ENCODE data around the gene THUMPD2.

THUMPD2 gene

DNA sequence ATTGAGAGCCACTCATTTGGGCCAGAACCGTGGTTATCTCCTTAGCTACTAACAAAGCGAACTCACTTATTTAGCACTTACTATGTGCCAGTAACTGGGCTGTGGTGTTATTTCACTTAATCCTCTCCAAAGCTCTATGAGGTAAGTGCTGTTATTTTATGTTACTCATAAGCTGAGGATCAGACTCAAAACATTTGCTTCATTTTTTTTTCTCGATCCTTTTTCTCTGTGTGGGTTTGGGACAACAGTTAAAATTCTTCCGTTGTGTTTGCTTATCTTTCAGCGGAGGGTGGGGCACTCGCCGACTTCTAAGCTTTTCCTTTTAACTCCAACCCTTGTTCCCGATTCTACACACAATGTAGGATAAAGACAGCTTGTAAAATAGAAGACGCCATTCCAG is 60.6 kb downstream of the THUMPD2 start:
- no peak for TF ChIP-seq ZNF274 (IDR thresholded peaks at IDR 0.05; ENCODE audit: low read depth, low read length)
- H3K4me3 ChIP-seq (ENCODE audit: low read length) = no peak overlapping the region

DNA sequence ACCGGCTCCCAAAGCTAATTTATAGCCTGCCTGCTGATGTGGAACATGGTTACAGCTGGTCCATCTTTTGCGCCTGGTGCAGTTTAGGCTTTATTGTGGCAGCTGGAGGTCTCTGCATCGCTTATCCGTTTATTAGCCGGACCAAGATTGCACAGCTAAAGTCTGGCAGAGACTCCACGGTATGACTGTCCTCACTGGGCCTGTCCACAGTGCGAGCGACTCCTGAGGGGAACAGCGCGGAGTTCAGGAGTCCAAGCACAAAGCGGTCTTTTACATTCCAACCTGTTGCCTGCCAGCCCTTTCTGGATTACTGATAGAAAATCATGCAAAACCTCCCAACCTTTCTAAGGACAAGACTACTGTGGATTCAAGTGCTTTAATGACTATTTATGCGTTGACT is 62.0 kb downstream of the THUMPD2 start:
- TF ChIP-seq ZNF274 (IDR thresholded peaks at IDR 0.05; ENCODE audit: low read depth, low read length) = no peak
- H3K4me3 ChIP-seq (ENCODE audit: low read length) = no peak overlapping the region

DNA sequence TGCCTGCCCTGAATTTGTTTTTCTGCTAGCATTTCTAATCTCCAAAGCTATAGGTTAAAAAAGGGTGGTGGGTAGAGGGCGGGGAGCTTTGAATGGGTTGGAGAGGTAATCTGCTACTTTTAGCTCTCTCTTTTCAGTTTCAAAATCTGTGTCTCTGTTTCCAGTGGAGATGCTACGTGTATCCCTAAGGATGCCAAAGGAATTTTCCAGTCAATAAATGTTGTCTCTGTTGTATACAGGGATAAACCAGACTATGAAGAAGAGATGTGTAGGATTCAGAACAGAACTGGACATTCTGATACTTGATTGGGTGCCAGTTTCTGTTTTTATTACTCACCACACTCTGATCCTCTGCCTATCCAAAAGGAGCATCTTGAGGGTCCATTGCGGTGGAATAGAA is 63.2 kb downstream of the THUMPD2 start:
- no peak for TF ChIP-seq ZNF274 (IDR thresholded peaks at IDR 0.05; ENCODE audit: low read depth, low read length)
- no peak overlapping the region for H3K4me3 ChIP-seq (ENCODE audit: low read length)

DNA sequence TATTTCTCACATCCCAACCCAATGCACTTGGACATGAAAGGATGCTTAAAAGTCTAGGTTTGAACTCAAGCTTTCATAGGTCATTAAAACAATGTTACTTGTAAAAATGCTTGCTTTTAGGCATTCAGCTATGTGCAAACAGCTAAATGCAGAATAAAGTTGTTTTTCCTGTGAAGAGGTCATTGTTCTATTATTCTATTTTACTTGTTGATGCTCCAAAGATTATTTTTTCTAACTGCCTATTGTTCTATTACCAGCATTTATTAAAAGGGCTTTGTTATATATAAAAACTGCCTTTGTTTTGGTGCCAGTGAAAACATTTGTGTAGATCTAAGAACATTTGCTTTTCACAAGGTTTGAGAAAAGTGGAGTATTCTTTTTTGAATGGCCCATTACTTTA is 64.0 kb downstream of the THUMPD2 start:
- H3K4me3 ChIP-seq (ENCODE audit: low read length) = no peak overlapping the region
- TF ChIP-seq ZNF274 (IDR thresholded peaks at IDR 0.05; ENCODE audit: low read depth, low read length) = no peak

DNA sequence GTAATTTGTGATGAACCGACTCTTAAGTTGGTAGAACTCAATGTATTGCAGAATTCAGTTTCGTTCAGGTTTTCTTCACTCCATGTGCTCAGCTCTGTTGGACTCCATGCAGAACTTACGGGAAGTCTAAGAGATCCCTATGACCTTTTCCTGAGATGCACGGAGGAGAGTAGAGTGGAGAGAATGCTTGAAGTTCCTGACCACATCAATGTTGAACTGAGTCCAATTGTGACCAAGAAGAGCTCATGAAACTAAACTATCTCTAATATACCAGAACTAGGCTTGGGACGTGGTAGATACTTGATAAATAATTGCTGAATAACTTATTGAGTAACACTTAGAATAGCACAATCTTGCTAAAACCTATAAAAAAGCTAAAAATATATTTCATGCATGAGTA is 66.1 kb downstream of the THUMPD2 start:
- TF ChIP-seq ZNF274 (IDR thresholded peaks at IDR 0.05; ENCODE audit: low read depth, low read length) = no peak
- no peak overlapping the region for H3K4me3 ChIP-seq (ENCODE audit: low read length)

DNA sequence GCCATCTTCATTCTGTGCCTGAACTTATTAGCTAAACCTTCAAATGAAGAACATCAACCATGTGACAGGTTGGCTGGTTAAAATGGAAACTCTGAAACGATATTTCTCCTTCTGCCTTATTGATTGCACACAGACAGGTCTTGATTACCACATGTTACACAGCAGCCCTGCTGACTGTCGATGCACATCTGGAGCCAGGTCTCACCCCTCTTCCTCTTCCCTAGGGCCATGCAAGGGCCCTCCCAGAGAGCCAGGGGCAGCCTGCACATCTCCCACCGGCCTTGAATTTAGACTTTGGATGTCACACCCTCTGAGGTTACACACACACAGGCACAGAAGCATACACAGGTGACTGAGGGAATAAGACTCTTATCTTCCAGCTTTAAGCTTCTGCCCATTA is 68.3 kb downstream of the THUMPD2 start:
- TF ChIP-seq ZNF274 (IDR thresholded peaks at IDR 0.05; ENCODE audit: low read depth, low read length) = no peak
- H3K4me3 ChIP-seq (ENCODE audit: low read length) = no peak overlapping the region

DNA sequence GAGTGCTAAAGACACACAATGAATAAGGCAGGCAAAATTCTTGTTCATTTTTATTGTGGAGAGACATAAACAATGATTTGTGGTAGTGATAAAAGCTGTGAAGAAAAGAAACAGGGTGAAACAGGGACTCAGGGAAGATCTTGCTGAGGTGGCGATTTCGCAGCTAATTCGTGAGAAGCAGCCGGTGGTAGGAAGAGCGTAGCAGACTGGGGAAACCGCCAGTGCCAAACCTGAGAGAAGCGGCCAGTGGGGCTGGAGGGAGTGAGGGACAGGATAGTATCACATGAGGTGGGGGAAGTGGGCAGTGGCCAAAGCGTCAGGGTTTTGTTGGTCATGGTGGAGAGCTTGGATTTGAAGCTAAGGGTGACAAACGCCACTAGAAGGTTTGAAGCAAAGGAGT is 71.1 kb downstream of the THUMPD2 start:
- TF ChIP-seq ZNF274 (IDR thresholded peaks at IDR 0.05; ENCODE audit: low read depth, low read length) = no peak

DNA sequence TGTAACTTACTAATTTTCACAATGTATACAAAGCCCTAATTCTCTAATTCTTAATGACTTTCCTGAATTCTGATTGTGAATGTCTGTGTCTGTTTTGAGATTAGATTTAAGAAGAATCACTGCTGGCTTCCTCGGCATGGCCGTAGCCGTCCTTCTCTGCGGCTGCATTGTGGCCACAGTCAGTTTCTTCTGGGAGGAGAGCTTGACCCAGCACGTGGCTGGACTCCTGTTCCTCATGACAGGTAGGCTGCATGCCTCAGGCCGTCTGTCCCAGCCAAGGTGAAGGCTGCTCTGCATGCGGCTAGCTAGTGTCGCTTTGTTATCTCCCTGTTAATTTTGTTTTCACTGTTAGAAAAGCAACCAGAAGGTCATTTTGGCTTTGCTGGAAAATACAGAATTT is 72.1 kb downstream of the THUMPD2 start:
- H3K4me3 ChIP-seq (ENCODE audit: low read length) = no peak overlapping the region
- no peak for TF ChIP-seq ZNF274 (IDR thresholded peaks at IDR 0.05; ENCODE audit: low read depth, low read length)

More for the DNA sequence above, 71.1 kb downstream of the THUMPD2 start:
- no peak overlapping the region for H3K4me3 ChIP-seq (ENCODE audit: low read length)

DNA sequence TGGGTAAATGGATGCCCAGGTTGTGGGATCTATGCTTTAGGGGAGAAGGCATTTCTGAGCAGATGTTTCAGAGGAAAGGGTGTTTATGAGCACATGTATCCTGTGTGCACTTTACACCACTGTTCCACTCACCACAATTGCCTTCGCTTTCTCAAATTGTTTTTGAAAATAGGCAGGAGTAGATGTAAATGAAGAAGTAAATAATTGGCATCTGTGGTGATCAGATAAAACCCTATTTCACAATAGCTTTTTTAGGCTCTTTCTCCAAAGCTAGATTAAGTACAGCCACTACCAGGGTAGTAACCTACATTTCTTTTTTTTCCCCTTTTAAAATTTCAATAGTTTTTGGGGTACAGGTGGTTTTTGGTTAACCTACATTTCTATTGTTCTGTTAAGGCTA is 72.7 kb downstream of the THUMPD2 start:
- TF ChIP-seq ZNF274 (IDR thresholded peaks at IDR 0.05; ENCODE audit: low read depth, low read length) = no peak
- H3K4me3 ChIP-seq (ENCODE audit: low read length) = no peak overlapping the region

DNA sequence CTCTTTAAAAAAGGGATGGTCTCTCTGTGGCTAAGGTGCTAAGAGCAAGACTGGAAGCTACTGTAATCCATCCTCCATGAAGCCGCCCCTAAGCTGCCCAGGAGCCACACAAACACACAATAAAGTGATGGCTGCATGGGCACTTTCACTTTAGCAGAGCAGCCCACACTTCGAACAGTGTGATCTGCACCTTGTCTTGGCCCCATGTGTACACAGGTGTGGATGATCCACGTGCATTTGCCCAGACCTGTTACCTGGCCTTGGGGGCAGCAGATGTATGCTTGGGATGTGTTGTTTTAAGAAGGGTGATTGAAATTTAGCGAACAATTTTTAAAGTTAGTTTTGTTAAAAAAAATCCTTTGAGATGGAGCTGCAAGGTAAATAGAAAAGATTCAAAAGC is 73.4 kb downstream of the THUMPD2 start:
- no peak for TF ChIP-seq ZNF274 (IDR thresholded peaks at IDR 0.05; ENCODE audit: low read depth, low read length)
- H3K4me3 ChIP-seq (ENCODE audit: low read length) = no peak overlapping the region

DNA sequence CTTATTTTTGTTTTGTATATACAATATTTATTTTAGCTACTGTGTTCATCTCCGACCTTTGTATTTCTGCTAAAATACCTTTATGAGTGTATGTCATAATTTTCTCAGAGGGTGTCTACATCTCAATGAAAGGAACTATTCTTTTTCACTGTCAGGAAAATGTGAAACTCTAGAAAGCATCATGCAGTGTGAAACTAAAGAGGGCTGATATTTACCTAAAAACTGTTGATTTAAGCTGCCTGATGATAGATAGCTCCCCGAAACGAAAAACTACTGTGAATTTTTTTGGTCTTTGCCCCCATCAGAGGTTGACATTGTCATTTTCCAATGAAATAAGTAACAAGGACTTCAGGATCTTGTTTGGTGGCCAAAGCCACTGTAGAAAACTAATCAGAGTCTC is 74.5 kb downstream of the THUMPD2 start:
- no peak for TF ChIP-seq ZNF274 (IDR thresholded peaks at IDR 0.05; ENCODE audit: low read depth, low read length)
- no peak overlapping the region for H3K4me3 ChIP-seq (ENCODE audit: low read length)

DNA sequence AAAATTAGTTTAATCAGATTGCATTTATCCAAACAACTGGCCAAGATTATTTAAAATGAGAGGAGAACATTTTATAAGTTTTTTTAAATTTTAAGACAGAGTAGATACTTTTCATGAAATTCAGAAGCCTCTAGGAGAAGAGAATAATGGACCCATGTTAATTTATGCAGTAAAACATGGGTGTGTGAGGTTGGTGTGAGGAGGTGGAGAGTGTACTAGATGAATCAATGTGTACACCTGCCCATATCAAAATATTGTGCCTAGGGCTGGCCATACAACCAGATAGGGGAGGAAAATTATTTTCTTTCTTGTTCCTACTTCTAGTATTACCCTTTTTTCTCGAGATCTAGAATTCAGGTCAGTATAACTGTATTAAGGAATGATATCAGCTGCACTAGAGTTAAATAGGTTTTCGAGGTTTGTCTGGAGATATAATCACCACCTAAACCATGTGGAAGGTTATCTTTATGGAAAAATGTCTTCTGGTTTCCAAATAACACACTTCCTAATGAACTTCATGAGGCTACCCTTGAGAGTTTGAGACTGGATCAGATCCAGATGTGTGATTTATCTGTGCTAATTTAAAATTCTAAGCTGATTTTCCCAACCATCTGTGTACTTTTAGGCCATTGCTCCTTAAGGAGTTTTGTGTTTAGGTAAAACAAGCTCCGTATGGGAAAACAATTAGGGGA is 75.7 kb downstream of the THUMPD2 start:
- TF ChIP-seq ZNF274 (IDR thresholded peaks at IDR 0.05; ENCODE audit: low read depth, low read length) = no peak
- no peak overlapping the region for H3K4me3 ChIP-seq (ENCODE audit: low read length)

DNA sequence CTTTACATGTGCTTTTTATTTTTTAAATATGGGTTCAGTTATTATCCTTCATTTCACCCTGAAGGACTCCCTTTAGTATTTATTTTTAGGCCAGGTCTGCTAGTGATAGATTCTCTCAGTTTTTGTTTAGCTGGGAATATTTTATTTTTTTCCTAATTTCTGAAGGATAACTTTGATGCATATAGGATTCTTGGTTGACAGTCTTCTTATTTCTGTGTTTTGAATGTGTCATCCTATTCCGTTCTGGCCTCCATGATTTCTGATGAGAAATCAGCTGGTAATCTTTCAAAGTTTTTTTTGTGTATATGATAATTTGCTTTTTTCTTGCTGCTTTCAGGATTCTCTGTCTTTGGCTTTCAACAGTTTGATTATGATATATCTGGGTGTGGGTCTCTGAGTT is 77.9 kb downstream of the THUMPD2 start:
- no peak for TF ChIP-seq ZNF274 (IDR thresholded peaks at IDR 0.05; ENCODE audit: low read depth, low read length)

DNA sequence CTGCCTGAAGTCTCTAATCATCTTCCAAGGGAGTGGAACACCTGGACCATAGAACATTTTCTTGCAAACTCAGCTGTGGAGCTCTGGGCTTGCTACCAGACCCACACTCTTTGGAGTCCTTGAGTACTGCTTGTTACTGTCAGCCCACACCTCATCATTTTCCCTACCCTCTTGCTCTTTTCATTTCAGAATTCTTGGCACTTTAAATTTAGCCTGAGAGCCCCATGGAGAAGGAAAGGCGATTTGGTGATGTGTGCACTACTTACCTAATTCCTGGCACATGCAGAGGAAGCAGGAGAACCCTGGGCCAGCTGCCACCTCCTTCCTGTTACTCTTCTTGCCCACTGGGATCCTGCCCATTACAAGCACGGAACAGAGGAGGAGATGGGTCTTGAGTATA is 81.6 kb downstream of the THUMPD2 start:
- TF ChIP-seq ZNF274 (IDR thresholded peaks at IDR 0.05; ENCODE audit: low read depth, low read length) = no peak
- no peak overlapping the region for H3K4me3 ChIP-seq (ENCODE audit: low read length)

More for the DNA sequence above, 77.9 kb downstream of the THUMPD2 start:
- no peak overlapping the region for H3K4me3 ChIP-seq (ENCODE audit: low read length)

DNA sequence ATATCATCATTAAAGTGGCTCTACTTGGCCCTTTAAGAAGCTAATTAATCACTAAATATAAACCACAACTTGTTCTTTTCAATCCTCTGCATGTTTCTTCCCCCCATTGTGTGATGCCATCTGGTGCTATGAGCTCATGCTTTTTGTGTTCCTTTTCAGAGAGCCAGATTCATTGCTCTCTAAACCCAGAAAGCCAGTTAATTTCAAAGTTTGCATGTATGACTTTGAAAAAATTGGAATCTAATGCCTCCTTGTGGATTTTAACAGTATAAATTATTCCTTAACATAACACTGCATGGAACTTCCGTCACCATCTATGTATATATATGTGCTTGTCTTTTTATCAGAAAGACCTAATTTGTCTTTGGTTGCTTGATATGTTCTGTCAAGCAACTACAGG is 82.2 kb downstream of the THUMPD2 start:
- TF ChIP-seq ZNF274 (IDR thresholded peaks at IDR 0.05; ENCODE audit: low read depth, low read length) = no peak
- H3K4me3 ChIP-seq (ENCODE audit: low read length) = no peak overlapping the region

DNA sequence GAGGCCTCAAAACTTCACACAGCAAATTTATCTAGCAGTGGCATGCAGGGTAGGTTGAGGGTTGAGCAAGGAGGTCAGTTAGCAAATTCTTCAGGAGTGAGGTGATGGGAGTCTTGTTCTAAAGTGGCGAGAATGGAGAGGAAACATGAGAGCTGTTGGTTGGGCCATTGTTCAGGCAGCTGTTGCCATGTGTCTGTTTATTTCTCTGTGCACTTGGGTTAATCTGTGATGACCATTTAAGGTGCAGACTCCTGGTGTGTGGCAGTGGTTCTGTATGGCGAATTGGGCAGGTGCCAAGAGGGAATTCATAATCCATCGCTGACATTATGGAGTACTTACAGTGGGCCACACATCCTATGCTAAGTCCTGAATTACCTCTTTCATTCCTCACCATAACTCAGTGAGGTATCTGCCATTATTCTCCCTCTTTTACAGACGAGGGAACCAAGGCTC is 82.9 kb downstream of the THUMPD2 start:
- no peak for TF ChIP-seq ZNF274 (IDR thresholded peaks at IDR 0.05; ENCODE audit: low read depth, low read length)
- no peak overlapping the region for H3K4me3 ChIP-seq (ENCODE audit: low read length)

Data from GM08714 (cell line).